Ammon's horn (tissue), 1 donor: Measurements from ENCODE around the gene ARSB.
"Not testable (repeated sequence)": the region's sequence is repeated elsewhere in the genome, so short reads cannot be mapped to it uniquely, and the experiment has no call there.

Experiments
- DNase-seq: peaks from one replicate; pipeline ENCODE4 v3.0.0-alpha.2; 2016; ENCODE audit warnings: low spot score

ARSB gene

GRCh38 chr5:78899922-78900362 lies 85.2 kb downstream of the ARSB start:
- DNase-seq, result peak; percentile 25

- no peak for DNase-seq
Measured at GRCh38 chr5:78896132-78896531, 89.0 kb downstream of the ARSB start.

GRCh38 chr5:78895616-78896015 lies 89.5 kb downstream of the ARSB start:
- DNase-seq, result no peak

- no peak for DNase-seq
Measured at GRCh38 chr5:78893940-78894677, 91.0 kb downstream of the ARSB start.

- DNase-seq, result no peak
Measured at GRCh38 chr5:78890667-78891379, 94.3 kb downstream of the ARSB start.

GRCh38 chr5:78889369-78890140 lies 95.6 kb downstream of the ARSB start:
- DNase-seq, result no peak

- DNase-seq, result peak; percentile 24
Measured at GRCh38 chr5:78888580-78889368, 96.3 kb downstream of the ARSB start.

GRCh38 chr5:78887384-78888118 lies 97.6 kb downstream of the ARSB start:
- no peak for DNase-seq

GRCh38 chr5:78886341-78887230 lies 98.5 kb downstream of the ARSB start:
- DNase-seq, result no peak

- DNase-seq, result no peak
Measured at GRCh38 chr5:78881884-78882283, 103.2 kb downstream of the ARSB start.

GRCh38 chr5:78879516-78879915 lies 105.6 kb downstream of the ARSB start:
- DNase-seq, result no peak

- DNase-seq, result not testable (repeated sequence)
Measured at GRCh38 chr5:78866076-78866475, 119.0 kb downstream of the ARSB start.

- DNase-seq, result no peak
Measured at GRCh38 chr5:78858364-78858763, 126.7 kb downstream of the ARSB start.

GRCh38 chr5:78855026-78855425 lies 130.1 kb downstream of the ARSB start:
- no peak for DNase-seq

GRCh38 chr5:78851891-78852290 lies 133.2 kb downstream of the ARSB start:
- DNase-seq, result not testable (repeated sequence)

GRCh38 chr5:78845470-78845869 lies 139.6 kb downstream of the ARSB start:
- DNase-seq, result no peak

GRCh38 chr5:78843436-78843835 lies 141.7 kb downstream of the ARSB start:
- no peak for DNase-seq

GRCh38 chr5:78841767-78842166 lies 143.3 kb downstream of the ARSB start:
- no peak for DNase-seq

GRCh38 chr5:78838753-78839152 lies 146.4 kb downstream of the ARSB start:
- no peak for DNase-seq

GRCh38 chr5:78837836-78838235 lies 147.3 kb downstream of the ARSB start:
- DNase-seq, result no peak
